Neural crest cell (in vitro differentiated cells): Measurements from ENCODE around the gene ACSF3. TPM values are rescaled to one million over a fixed set of nuclear protein-coding genes. Genes with fewer than 3 reads are reported as not detected.

Experiments used
- DNase-seq: peaks from one replicate; pipeline ENCODE4 v3.0.0; 2021; ENCODE audit warnings: low read depth, mixed read lengths, low spot score
- H3K27ac Mint-ChIP-seq: one replicate; pipeline ENCODE4 v1.8.0; 2021; ENCODE audit warnings: mild to moderate bottlenecking, mixed read lengths; ENCODE audit not compliant: unreplicated experiment
- H3K27me3 Mint-ChIP-seq: 2 replicates; pipeline ENCODE4 v1.8.0; 2021; ENCODE audit warnings: low read depth, mild to moderate bottlenecking, mixed read lengths
- H3K36me3 Mint-ChIP-seq: 2 replicates; pipeline ENCODE4 v1.8.0; 2021; ENCODE audit warnings: low read depth, mild to moderate bottlenecking, mixed read lengths
- H3K4me1 Mint-ChIP-seq: 2 replicates; pipeline ENCODE4 v1.8.0; 2021; ENCODE audit warnings: mixed read lengths
- H3K4me3 Mint-ChIP-seq: one replicate; pipeline ENCODE4 v1.8.0; 2021; ENCODE audit warnings: mild to moderate bottlenecking, mixed read lengths
- H3K9me3 Mint-ChIP-seq: 2 replicates; pipeline ENCODE4 v1.8.0; 2021; ENCODE audit warnings: mixed read lengths
- total RNA-seq: library from RNA; stranded (reverse); gene quantifications from 2 replicates; pipeline ENCODE4 v1.2.1, GENCODE V29; 2021
- TF ChIP-seq, protein P1 (sequence below): fragments of 200-600 bp; sonication (generic); conservative IDR thresholded peaks from 2 replicates; pipeline ENCODE4 v1.5.0; 2021; ENCODE audit warnings: antibody characterized with exemption, mild to moderate bottlenecking

Gene ACSF3
- total RNA-seq, 1 donor from 2014 or later: 31.0 TPM

DNA sequence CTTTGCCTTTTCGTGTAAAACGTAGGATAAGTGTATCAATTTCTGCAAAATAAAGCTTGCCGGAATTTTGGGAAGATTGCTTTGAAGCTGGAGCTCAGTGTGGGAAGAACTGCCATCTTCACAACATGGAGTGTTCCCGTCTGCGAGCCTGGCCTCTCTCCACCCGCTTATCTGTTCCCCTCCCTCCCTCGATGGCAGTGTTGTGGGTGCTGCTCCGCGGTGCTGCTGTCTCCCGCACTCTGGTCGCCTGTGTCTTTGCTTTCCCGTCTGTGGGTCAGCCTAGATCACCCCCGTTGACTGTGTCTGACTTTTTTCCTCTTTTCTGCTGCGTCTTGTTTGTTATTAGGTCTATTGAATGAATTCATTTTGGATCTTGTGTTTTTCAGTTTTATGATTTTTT lies 17.0 kb downstream of the ACSF3 start:
- DNase-seq: no peak
- TF ChIP-seq, protein P1, sequence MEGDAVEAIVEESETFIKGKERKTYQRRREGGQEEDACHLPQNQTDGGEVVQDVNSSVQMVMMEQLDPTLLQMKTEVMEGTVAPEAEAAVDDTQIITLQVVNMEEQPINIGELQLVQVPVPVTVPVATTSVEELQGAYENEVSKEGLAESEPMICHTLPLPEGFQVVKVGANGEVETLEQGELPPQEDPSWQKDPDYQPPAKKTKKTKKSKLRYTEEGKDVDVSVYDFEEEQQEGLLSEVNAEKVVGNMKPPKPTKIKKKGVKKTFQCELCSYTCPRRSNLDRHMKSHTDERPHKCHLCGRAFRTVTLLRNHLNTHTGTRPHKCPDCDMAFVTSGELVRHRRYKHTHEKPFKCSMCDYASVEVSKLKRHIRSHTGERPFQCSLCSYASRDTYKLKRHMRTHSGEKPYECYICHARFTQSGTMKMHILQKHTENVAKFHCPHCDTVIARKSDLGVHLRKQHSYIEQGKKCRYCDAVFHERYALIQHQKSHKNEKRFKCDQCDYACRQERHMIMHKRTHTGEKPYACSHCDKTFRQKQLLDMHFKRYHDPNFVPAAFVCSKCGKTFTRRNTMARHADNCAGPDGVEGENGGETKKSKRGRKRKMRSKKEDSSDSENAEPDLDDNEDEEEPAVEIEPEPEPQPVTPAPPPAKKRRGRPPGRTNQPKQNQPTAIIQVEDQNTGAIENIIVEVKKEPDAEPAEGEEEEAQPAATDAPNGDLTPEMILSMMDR: no peak
- Mint-ChIP-seq H3K27me3 (no peaks in the 10 kb centered on the region), H3K9me3 (no peaks in the 10 kb centered on the region), H3K36me3 (peaks cover 7% of the 10 kb centered on the region), H3K4me1 (no peaks in the 10 kb centered on the region), H3K27ac (no peak overlapping the region), H3K4me3 (no peak overlapping the region)

DNA sequence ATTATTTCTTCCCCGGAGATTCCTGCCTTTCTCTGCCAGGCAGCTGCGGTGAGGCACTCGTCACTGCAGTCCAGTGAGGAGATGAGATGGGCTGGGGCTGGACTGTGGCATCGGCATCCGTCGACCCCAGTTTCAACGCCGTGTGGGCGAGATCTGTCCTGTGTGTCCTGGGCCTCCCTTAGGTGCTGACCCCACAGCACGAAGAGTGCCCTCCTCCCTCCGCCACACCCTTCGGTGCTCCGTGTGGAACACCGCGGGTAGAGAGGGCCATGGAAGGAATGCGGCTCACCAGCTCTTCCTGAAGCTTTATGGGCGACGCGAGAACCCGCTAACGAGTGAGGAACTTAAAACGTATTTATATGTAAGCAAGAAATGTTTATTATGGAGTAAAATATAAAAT lies 17.6 kb downstream of the ACSF3 start:
- Mint-ChIP-seq H3K4me1 (no peaks in the 10 kb centered on the region), H3K27me3 (no peaks in the 10 kb centered on the region), H3K9me3 (no peaks in the 10 kb centered on the region), H3K27ac (no peak overlapping the region), H3K4me3 (no peak overlapping the region), H3K36me3 (peaks cover 7% of the 10 kb centered on the region)
- TF ChIP-seq, protein P1: no peak
- DNase-seq: no peak

DNA sequence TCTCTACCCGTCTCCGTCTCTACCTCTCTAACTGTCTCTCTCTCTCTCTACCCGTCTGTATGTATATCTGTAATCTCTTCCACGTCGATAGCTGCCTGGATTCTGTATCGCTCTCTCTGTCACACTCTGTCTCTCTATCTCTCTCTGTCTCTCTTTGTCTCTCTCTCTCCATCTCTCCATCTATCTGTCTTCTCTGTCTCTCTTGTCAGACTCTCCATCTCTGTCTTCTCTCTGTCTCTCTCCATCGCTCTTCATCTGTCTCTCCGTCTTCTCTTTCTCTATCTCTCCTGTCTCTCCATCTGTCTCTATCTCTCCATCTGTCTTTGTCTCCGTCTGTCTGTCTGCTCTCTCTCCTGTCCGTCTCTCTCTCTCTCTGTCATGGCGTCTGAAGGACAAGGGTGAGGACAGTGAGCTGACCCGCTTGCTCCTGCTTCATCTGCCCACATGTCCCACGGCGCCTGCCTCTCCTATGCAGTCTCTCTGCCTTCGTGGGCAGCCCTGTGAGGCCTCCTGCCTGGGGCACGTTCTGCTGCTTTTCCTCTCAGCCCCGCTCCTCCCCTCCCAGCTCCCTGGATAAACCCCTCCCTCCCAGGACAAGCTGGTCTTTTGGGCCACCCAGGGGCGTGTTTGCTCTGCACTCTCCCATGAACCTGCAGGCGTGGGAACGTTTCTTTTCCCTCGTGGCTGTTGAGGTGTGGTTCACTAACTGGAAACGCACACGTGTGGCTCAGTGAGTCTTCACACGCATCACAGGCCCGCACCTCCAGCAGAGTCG lies 18.9 kb downstream of the ACSF3 start:
- no peak for DNase-seq
- Mint-ChIP-seq H3K27ac (no peak overlapping the region), H3K4me3 (no peak overlapping the region), H3K4me1 (no peaks in the 10 kb centered on the region), H3K36me3 (peaks cover 2% of the 10 kb centered on the region), H3K9me3 (no peaks in the 10 kb centered on the region), H3K27me3 (no peaks in the 10 kb centered on the region)
- TF ChIP-seq, protein P1: no peak

DNA sequence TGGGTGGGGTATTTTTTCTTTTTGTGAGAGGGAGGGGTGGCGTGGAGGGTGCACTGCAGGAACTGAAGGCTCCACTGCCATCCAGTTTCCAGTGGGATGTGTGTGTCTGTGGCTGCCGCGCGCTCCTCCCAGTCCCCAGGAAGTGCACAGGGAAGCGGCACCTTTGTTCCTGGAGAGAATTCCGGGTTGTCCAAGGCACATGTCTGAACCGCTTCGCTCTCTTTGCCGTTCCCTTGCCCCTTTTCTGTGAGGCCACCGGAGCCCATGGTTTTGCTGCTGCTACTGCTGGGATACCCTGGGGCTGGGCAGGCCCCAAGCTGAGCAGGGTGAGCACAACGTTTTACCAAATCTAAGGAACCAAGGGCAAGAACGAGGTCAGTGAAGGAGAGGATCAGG lies 19.5 kb downstream of the ACSF3 start:
- no peak for DNase-seq
- TF ChIP-seq, protein P1: no peak

DNA sequence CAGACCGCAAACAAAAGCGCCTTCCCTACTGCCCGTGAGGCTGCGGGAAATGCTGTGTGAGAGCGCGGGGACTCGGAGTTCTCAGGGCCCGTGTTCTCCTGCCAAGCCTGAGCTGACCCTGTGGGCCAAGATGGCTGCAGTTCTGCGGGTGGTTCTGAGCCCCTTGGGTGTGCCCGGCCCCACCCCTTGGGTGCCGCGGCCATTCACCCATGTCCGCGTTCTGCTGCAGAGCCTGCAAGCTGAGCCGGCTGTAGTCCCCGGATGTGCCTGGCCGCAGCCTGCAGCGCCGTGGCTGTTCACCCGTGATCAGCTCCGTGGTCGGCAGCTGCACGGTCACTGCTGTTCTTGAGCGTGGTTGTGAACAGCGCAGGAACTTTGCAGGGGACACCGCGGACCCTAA lies 20.0 kb downstream of the ACSF3 start:
- H3K36me3 Mint-ChIP-seq: no peaks in the 10 kb centered on the region
- peaks cover 8% of the 10 kb centered on the region for H3K4me1 Mint-ChIP-seq
- no peaks in the 10 kb centered on the region for H3K27me3 Mint-ChIP-seq
- no peak for DNase-seq
- H3K27ac Mint-ChIP-seq: no peak overlapping the region
- H3K9me3 Mint-ChIP-seq: no peaks in the 10 kb centered on the region
- TF ChIP-seq, protein P1: no peak
- no peak overlapping the region for H3K4me3 Mint-ChIP-seq

More for the DNA sequence above, 19.5 kb downstream of the ACSF3 start:
- Mint-ChIP-seq H3K4me3 (no peak overlapping the region), H3K27me3 (no peaks in the 10 kb centered on the region), H3K36me3 (no peaks in the 10 kb centered on the region), H3K4me1 (peaks cover 3% of the 10 kb centered on the region), H3K27ac (no peak overlapping the region), H3K9me3 (no peaks in the 10 kb centered on the region)
